Ammon's horn (tissue), 1 donor: ENCODE results near the gene CARD9.
"Not testable (repeated sequence)": the region's sequence is repeated elsewhere in the genome, so short reads cannot be mapped to it uniquely, and the experiment has no call there.

ENCODE experiments used
- DNase-seq: peaks from one replicate; pipeline ENCODE4 v3.0.0-alpha.2; 2016; ENCODE audit warnings: low spot score

Gene CARD9

DNA sequence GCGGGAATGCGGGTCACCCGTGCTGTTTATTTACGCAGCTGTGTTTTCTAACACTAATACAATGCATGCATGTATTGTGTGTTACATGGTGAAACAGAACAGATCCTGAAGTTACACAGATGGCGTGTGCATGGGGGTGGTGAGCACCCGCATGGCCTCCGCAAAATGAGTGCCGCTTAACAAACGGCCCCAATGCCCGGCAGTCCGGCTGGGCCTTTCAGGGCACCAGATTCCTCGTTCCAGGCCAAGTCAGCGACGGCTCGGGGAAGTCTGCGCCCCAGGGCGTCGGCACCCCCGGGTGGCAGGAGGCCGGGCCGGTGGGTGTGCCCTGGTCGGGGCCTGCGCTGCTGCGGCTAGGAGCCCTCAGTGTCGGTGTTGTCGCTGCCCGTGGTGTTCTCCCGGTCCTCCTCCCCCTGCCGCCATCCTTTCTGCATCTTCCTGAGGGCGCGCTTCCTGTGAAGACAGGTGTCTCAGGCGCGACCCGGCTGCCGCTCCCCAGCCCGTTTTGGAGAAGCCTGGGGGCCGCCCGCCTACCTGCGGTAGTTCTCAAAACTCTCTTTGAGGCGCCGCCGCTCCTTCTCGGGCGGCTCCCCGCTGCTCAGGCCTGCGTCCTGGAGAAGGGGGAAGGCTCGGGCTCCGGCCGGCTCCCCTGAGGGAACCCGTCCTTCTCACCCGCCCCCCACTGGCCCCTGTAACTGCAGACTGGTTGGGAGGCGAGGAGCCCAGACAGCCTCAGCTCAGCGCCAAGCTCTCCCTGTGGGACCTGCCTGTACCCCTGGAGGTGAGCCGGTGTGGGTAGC lies 9.3 kb downstream of the CARD9 start:
- DNase-seq = no peak

DNA sequence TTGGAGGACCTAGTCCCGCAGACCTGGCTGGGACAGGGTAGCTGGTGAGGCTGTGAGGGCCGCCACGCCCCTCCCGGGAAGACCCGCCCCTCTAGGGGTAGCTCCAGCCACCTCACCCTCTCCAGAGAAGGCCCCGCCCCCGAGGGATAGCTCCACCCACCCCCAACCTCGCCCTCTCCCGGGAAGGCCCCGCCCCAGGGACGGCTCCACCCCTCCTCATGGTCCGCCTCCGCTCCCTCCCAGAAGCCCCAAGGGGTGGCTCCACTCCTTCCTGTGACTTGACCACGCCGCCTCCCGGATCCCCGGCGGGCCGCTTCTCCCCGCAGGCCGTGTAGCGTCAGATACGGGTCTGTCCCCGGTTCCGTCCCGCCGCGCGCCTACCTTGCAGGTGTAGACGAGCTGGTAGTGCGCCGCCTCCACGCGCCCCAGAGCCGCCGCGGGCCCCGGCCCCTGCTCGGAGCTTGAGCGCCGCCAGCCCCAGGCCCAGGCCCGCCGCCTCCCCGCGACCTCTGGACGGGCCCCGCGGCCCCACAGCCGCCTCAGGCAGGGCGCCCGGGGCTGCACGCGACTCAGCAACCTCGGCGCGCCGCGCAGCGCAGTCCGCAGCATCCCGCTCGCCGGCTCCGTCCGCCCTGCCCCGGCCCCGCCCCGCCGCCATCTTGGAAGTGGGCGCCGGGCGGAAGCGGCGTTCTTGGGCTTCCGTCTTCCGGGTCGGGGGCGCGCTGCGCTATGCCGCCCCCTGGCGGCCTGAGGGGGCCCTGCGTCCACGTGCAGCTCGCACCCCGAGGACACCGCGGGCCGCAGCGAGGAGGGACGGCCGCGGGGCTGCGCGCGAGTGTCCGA lies 10.1 kb downstream of the CARD9 start, which contains the start of gene DNLZ:
DNLZ (minus strand) TSS at position 639 of the 843 bp plus-strand sequence; CDS start at position 609, 30 bp downstream.
- peak; percentile 96 for DNase-seq

- no peak for DNase-seq
These were observed 11.1 kb downstream of the CARD9 start for GRCh38 chr9:136362450-136362784.

- no peak for DNase-seq
These were observed 11.6 kb downstream of the CARD9 start for GRCh38 chr9:136361754-136362449.

DNA sequence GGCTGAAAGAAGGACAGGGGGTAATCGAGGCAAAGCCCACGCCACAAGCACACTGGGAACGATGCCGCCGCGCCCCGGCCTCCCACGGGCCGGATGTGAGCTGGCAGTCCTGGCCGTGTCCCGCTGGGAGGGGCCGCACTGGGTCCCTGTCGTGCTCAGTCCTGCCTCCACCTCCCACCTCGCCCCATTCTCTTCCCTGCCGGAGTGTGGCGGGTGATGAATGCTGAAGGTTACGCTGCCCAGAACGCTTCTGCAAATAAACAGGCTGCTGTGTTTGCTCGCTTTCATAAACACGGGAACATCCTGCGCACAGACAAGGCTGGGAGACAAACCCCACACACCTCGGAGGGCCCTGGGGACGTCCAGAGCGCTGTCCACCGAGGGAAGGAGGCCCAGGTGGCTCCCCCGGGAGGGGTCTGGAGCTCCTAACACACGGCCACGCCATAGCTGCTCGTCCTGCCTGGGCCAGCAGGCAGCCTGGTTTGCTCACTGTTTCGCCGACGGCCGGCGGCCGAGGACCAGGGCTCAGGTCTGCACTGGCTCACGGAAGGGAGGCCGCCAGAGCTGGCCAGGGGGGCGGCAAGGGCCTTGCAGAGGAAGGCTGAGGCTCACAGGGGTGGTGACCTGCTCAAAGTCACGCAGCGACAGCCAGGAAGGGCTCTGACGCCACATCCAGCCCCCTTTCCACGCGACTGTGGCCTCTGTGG lies 12.3 kb downstream of the CARD9 start:
- DNase-seq = no peak

GRCh38 chr9:136359774-136360718 lies 13.4 kb downstream of the CARD9 start:
- no peak for DNase-seq

DNA sequence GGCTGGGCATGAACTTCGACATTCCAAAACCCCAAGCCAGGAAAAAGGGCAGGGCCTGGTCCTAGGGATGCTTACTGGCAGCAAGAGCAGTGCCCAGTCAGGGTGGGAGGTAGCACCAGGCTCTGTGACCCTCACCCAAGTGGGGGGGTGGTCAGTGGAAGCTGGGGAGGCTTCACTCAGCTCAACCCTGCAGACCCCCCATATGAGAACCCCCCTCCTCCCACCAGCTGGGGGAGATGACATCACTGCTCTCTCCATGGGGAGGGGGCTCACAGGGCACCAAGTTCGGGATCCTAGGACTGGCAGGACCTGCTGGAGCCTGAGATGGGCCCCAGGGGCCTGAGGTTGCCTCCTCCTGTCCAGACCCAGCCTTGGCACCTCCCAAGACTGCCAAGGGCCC lies 14.6 kb downstream of the CARD9 start:
- no peak for DNase-seq

DNA sequence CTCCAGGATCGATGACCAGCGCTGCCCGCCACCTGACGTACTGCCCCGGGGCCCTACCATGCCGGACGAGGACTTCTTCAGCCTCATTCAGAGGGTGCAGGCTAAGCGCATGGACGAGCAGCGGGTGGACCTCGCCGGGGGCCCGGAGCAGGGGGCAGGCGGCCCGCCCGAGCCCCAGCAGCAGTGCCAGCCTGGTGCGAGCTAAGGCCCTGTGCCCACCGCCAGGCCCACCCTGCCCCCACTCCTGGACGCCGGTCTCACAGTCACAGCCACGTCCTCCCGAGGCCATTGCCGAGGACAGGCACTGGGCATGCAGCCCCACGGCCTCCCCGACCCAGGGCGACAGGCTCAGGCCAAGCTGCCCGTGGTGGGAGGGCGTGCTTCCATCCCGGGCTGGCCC lies 15.5 kb downstream of the CARD9 start:
- no peak for DNase-seq

DNA sequence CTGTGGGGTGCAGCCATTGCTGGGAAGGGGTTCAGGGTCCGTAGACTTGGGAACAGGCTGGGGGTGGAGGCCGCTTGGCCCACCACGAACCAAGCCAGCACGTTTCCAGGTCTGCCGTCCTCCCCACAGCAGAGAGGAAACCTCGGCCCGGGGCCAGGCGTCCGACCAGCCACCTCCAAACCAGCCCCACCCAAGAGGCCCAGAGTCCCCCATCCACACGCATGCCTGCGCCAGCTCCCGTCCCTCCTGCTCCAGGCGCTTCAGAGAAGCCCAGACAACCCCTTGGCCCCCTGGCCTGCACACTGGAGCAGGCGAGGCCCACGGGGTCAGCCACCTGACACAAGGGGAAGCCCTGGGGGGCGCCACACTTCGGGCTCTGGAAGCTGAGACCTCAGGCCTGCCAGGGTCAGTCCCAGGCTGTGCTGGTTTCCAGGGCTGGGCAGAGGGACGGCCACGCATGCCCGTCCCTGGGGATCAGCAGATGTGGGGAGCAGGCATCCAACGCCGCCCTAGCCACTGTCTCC lies 16.2 kb downstream of the CARD9 start:
- no peak for DNase-seq

DNA sequence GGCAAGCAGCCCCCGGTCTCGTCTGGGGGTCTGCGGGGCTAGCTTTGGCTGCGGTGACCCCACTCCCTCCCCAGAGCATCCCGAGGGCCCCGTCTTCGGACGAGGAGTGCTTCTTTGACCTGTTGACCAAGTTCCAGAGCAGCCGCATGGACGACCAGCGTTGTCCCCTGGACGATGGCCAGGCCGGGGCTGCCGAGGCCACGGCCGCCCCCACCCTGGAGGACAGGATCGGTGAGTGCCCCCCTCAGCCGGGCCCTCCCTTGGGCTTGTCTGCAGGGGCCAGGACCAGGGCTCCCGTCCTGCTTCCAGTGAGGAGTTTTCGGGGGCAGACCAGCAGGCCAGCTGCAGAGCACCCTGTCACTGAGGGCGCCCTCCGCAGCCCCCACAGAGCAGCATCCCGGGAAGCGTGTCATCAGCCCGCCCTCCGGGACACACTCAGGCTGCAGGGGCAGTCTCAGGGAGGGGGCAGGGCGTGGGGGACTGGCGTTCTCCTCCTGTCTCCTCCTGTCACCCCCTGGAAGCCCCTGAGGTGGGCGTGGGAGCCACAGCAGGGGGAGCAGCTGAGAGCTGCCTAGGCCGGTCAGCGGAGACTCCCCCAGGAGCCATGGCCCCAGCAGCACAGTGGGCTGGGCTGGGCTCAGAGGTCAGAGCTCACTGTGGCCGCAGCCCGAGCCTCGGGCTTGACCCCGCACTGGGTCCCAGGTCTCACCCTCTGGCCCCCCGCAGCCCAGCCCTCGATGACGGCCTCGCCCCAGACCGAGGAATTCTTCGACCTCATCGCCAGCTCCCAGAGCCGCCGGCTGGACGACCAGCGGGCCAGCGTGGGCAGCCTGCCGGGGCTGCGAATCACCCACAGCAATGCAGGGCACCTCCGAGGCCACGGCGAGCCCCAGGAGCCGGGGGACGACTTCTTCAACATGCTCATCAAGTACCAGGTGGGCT lies 17.6 kb downstream of the CARD9 start:
- DNase-seq = no peak

DNA sequence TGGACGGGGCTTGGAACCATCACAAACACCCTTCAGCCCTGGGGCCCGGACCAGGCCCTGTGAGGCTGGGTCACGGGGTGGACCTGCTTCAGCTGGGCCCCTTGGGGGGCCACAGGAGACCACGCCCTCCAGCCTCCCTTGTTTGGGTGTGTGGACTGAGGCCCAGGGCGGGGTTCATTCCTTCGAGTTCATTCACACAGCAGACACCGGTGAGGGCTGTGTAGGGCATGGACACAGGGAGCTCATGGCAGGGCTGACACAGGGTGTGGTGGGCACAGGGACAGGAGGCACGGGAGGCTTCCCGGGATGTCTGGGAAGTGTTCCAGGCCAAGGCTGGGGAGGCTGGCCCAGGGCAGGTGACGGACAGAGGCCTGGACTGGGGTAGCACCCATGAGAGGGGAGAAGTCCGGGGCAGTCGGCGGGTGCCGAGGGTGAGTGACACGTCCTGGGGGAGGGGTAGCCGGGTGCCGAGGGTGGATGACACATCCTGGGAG lies 18.8 kb downstream of the CARD9 start:
- DNase-seq = no peak

DNA sequence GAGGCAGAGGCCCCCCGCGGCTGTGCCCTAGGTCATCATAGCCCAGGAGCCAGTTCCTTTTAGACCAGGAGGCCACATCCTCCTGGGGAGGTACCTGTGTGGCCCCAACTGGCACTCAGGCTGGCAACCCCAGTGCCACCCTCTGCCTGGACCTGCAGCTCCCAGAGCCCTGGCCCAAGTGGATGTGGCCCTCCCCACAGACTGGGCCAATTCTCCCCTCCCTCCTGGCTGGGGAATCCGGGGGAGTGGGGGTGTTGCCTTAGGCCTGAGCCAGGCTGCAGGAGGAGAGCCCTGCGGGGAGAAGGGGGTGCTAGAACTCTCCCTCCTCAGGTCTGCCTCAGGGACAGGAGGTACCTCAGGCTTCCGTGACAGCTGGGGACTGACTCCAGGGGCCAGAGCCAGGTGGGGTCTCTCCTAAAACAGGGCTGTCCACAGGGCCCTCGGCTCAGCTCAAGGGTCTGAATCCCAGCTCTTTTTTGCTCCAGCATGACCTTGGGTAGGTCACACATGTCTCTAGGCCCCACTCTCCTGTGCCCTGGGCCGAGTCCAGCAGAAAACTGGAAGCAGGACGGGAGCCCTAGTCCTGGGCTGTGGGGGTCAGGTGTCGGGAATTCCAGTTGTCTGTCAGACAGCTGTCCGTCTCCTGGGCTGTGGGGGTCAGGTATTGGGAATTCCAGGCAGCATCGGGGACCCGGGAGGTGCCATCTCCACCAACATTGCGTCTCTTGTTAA lies 19.5 kb downstream of the CARD9 start:
- no peak for DNase-seq

DNA sequence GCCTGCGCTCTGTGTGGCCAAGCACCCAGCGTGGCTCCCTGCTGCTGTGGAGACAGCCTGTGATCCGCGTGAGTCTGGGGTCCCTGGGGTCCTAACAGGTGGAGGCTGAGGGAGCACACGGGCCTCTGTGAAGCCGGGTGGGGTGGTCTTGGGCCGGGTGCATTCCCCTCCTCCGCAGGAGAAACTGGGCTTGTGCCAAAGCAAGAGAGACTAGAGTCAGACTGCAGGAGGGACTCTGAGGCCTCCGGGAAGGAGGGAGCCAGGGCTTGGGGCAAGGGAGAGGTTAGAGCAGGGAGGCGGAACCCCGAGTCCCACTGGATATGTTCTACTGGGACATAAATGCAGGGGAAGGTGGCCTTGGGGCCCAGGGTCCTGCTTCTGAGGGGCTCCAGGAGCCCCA lies 20.4 kb downstream of the CARD9 start:
- DNase-seq = no peak

DNA sequence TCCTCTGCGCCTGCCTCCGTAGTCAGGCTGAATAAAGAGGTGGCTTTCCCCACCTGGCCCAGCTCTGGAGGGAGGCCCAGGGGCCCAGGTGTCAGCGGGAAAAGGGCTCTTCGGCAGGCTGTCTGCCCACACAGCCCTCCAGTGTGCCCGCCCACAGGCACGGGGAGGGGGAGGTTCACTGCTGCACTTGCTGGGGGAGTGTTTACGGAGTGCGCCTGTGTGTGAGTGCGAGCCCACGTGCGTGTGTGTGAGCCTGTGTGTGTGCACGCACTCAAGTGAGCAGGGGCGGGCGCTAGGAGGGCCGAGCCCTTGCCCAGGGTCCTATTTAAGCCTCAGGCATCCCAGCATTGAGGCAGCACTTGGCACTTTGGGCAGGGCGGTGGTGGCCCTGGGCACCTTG lies 20.8 kb downstream of the CARD9 start:
- peak; percentile 51 for DNase-seq

- DNase-seq = not testable (repeated sequence)
These were observed 21.6 kb downstream of the CARD9 start for GRCh38 chr9:136351868-136352267.

DNA sequence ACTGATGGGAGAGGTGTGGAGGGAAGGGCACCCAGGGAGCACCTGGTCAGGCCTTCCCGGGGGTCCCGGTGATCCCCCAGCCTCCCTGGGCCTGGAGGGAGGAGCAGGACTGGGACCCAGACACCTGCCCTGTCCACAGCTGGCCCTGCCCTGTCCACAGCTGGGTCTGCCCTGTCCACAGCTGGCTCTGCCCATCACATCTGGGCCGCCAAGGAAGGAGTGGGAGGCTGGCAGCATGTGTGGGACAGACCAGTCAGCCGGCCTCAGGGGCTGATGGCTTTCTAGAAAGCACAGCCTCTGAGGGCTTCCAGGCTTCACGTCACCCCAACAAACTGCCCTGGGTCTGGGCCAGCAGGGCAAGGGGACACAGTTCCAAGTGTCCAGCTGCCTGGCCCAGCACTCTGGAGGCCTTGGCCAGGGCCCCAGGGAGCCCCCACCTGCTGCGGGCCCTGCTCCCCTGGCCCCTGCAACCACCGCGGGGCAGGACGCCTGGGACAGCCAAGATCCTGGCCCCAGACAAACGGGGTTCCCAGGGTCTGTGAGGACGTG lies 22.1 kb downstream of the CARD9 start:
- no peak for DNase-seq

DNA sequence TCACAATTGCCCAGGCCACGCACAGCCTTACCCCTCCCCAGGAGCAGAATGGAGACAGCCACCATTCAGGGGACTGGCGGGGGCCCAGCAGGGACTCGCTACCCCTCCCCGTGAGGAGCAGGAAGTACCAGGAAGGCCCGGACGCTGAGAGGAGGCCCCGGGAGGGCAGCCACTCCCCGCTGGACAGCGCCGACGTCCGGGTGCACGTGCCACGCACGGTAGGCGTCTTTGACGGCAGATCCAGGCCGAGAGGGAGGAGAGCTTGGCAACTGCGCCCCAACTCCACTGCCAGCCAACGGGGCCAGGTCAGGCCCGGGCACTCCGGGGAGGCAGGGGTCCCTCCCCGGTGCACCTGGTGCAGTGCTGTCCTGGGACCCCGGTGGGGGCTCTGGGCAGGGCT lies 23.9 kb downstream of the CARD9 start:
- no peak for DNase-seq

- no peak for DNase-seq
These were observed 24.8 kb downstream of the CARD9 start for GRCh38 chr9:136348691-136349090.
